ENCODE measurements around the gene SLC17A5.
"Not testable (repeated sequence)": the region's sequence is repeated elsewhere in the genome, so short reads cannot be mapped to it uniquely, and the experiment has no call there.

SLC17A5 gene

DNA sequence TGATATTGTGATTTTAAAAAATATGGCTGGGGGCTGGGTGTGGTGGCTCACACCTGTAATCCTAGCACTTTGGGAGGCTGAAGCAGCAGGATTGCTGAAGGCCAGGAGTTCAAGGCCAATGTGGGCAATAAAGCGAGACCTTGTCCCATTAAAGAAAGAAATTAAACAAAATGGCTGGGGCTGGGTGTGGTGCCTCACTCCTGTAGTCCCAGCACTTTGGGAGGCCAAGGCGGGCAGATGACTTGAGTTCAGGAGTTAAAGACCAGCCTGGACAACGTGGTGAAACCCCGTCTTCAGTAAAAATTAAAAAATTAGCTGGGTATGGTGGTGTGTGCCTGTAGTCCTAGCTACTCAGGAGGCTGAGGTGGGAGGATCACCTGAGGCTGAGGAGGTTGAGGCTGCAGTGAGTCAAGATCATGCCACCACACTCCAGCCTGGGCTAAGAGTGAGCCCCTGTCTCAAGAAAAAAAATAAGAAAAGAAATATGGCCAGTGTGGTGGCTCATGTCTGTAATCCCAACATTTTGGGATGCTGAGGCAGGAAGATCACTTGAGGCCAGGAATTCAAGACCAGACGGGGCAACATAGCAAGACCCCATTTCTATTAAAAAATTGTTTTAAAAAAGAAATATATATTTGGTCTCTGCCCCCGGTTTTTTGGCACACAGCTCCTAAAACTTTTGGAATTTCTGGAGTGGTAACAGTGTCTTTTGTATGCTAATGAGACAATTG lies 39.8 kb downstream of the SLC17A5 start:
- DNase-seq = no peak

DNA sequence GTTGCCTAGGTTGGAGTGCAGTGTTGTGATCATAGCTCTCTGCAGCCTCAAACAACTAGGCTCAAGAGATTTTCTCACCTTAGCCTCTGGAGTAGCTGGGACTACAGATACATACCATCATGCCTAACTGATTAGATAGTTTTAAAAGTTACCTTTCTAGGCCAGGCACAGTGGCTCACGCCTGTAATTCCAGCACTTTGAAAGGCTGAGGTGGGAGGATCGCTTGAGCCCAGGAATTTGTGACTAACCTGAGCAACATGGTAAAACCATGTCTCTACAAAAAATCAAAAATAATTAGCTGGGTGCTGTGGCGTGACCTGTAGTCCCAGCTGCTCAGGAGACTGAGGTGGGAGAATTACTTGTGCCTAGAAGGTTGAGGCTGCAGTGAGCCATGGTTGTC lies 41.2 kb downstream of the SLC17A5 start:
- no peak for DNase-seq

DNA sequence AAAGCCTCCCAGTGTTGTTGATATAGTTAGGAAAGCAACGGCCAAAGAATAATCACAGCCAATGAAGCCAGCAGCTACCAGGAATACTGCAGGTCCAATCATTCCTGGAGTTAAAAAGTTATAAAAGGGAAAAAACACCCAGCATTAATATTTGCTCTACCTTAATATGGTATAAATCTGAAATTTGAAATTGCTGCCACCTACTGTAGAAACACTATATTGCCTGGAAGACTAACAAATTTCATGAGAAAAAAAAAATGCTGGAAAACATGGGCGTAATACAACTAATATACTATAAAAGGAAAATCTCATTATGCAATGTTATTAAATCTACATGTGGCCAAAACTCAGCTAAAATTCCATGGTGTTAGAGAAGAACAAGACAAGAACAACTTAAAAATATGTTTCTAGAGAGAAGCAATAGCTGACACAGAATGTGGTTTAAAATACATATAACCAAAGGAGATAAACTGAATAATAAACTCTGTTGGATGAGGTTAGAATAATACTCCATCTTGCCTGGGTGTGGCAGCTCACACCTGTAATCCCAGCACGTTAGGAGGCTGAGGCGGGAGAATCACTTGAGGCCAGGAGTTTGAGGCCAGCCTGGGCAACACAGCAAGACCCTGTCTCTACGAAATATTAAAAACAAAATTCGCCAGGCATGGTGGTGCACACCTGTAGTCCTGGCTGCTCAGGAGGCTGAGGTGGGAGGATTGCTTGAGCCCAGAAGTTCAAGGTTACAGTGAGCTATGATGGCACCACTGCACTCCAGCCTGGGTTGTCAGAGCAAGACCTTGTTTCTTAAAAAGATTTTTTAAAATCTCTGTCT lies 43.1 kb downstream of the SLC17A5 start:
- DNase-seq = no peak

DNA sequence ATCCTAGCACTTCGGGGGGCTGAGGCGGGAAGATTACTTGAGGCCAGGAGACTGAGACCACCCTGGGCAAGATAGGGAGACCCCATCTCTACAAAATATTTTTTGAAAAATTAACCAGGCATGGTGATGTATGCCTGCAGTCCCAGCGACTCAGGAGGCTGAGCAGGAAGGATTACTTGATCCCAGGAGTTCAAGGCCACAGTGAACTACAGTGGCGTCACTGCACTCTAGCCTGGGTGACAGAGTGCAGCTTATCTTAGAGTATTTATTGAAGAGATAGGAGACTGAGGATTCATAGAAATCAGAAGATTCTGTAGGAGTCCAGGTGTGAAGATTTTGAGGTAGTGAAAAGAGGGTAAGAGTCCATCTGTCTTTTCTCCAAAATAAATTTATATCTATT lies 45.0 kb downstream of the SLC17A5 start:
- no peak for DNase-seq

DNA sequence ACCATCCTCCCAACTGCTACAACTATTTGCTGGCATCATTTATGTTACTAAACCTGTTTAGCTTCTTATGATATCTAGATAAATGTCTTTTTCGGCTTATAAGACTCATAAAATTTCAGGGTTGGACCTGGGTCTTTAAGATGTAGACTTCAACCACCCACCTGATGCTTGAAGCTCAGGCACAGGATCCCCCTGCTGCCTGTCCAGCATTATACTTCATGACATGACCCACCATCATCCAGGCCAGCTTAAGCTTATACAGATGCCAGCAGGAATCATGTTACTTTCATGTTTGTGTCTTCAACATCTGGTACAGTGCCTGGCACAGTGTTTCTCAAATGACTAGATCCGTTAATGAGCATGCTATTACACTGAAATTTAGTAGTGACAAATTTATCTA lies 47.4 kb downstream of the SLC17A5 start:
- no peak for DNase-seq

DNA sequence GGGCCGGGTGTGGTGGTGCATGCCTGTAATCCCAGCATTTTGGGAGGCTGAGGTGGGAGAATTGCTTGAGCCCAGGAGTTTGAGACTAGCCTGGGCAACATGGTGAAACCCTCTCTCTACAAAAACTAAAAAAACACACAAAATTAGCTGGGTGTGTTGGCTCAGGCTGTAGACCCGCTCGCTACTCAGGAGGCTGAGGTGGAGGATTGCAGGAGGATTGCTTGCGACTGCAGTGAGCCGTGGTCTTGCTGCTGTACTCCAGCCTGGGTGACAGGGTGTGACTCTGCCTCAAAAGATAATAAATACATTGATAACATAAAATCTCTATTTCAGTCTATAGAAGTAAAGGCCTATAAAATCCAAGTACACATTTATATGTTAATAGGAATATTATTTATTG lies 49.3 kb downstream of the SLC17A5 start:
- no peak for DNase-seq

DNA sequence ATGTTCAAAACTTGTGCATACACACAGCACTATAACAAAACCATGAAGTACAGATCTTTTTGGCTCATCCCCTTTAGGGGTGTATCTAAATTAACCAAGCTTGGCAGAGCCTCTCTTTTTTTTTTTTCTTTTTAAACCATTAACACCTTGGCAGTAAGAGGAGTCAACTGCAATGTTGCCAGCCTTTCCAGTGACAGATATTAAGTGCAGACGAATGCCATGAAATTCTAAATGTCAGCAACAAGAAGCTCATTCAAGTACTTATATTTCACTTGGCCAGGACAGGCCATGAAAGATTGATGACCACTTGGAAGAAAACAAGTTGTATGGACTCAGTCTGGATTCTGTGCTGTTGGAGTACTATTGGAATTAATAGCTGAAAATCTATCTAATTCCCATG lies 49.8 kb downstream of the SLC17A5 start:
- DNase-seq = no peak

DNA sequence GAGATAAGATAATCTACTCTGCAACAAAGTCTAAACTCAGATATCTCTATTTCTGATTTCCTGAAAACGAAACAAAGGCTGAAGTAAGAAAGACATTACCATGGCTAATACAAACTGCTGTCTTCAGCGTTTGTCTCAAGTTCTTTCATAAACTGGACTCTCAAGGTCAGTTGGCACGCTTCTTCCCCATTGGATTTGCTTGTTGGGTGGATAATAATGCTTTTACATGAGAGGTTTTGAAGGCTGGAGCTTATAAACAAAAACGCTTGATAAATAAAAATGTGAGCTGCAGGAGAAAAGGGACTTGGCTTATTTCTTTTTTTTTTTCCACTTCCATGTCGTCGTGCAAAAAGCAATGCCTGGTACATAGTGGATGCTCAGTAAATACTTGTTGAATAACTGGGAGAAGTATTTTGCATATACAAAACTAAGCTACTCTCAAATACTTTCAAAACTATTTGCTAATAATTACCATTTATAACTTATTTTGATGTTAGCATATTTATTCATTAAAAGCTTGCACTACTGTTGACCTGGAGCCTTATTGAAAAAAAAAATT lies 67.3 kb downstream of the SLC17A5 start:
- DNase-seq = no peak

DNA sequence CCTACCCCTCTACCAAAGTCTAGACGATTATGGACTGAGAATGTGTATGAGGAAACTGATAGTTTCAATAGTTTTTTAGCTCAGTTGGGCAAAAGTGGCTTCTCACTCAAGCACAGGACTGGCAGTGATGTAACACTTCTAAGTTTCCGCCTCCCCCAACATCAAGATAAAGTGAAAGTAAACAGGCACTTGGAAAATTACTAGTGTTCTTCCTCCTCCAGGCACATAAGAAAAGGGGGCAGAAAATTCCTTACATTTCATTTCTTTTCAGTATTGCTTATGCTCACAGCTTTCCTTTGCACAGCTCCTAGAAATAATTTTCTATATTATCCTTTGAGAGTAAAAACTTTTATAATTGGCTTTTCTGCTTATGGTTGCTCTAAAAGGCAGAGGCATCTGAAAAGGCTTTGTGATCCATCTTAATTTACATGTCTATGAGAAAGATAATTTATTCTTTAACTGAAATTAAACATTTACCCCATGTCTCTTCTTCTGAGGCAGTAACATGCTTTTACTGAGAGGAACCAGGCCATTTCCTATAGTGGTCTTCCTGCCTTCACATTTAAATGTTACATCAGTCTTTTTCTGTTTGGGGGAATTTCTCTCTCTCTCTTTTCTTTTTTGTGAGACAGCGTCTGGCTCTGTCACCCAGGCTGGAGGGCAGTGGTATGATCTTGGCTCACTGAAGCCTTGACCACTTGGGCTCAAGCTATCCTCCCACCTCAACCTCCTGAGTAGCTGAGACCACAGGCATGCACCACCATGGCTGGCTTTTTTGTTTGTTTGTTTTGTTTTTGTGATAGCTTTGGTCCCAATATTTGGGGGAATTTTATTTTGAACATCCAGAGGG lies 68.0 kb downstream of the SLC17A5 start:
- peak; percentile 65 for DNase-seq

DNA sequence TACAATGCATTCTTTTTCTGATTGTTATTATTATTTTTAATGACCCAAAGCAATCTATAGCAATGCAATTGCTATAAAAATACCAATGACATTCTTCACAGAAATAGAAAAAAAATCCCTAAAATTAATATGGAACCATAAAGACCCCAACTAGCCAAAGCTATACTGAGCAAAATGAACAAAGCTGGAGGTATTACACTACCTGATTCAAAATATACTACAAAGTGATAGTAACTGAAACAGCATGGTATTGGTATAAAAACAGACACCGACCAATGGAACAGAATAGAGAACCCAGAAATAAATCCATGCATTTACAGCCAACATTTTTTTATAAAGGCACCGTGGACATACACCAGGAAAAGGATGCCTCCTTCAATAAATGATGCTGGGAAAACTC lies 72.5 kb downstream of the SLC17A5 start:
- no peak for DNase-seq

DNA sequence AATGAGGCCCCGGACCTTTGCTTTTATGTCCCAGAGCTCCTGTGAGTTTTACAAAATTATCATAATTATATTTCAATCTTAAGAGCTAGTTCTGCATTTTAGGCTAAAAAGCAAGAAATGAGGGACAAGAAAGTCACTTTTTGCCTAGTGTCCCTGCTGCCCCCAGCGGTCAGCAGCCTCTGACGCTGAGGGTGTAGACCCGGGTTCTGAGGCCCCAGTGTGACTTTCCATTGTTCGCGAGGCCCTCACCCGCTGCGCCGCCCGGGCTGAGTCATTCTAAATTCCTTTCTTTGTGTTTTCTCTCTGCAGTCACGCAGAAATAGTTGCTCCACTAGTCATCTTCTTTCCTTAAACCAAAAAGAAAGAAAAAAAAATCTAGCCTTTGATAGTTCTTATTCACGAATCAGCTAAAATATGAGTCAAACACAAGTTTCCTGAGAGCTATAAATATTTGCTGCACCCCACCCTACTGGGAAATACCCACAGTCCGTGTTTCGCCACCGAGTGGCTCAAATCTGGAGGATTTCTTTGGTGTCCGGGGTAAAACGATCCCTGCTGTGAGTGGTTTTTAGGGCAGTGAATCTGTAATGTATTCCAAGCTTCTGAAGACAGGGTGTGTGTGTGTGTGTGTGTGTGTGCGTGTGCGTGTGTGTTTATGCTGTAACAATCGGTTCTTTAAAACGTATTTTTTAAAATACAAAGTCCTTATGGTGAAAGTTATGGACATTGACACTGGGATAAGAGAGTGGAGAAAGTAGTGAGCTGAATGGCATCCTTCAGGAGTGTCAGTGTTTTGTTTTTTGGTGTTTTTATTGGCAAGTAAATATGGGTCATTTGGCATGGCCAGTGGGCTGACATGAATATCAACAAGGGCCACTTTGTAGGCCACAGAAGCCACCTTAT lies 73.3 kb downstream of the SLC17A5 start:
- DNase-seq = peak; percentile 37

DNA sequence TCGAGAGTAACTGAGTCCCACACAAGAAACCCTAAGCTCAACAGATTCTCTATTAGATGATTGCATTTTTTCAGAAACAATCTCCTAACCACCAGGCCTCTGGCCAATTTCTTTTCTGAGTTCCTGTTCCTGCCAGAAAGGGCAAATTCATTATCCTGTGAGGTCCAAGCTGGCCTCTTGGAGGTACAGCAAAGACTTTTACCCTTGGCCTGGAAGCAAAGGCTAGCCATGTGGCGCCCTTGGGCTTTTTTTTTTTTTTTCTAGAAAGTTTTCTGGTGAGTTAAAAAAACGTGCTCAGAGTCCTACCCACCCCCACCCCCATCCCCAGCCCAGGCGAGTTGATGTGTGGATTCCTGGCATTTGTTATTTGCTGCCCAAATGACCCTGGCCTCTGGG lies 73.9 kb downstream of the SLC17A5 start:
- no peak for DNase-seq

DNA sequence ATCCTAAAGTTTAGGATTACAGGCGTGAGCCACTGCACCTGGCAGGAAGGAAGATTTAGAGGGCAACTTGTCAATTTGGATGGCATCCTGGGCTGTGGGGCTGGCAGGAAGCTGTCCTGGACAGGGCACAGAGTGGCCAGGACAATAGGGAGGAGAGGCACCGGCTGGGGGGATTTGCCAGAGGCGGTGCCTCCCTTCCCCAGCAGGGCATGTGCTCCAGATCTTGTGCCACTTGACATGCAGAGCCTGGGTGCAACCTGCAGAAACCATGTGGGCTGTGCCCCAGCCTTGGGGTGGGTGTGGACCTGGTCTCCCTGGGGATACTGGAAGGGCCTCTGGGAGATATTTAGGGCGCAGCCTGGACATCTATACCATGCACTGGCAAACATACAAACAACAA lies 74.4 kb downstream of the SLC17A5 start:
- DNase-seq = no peak

DNA sequence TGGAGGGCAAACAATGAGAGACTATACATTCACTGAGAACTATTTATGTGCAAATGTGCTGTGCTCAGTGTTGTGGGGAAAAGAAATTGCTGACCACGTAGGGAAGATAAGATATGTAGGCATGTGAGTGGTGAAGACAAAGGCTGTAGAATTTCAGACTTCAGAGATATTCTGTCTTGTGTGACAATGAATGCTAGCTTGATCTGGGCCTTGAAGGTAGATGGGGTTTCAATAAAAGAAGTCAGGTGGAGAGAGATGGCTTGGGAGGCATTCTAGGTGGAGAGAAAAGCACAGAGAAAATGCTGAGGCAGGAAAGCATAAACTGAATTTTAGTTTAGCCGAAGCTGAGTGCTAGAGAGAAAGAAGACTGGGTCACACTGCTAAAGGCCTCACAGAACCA lies 76.1 kb downstream of the SLC17A5 start:
- DNase-seq = no peak

DNA sequence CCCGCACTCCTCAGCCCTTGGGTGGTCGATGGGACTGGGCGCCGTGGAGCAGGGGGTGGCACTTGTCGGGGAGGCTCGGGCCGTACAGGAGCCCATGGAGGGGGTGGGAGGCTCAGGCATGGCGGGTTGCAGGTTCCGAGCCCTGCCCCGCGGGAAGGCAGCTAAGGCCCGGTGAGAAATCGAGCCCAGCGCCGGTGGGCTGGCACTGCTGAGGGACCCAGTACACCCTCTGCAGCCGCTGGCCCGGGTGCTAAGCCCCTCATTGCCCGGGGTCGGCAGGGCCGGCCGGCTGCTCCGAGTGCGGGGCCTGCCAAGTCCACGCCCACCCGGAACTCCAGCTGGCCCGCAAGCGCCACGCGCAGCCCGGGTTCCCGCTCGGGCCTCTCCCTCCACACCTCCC lies 81.3 kb downstream of the SLC17A5 start:
- not testable (repeated sequence) for DNase-seq

DNA sequence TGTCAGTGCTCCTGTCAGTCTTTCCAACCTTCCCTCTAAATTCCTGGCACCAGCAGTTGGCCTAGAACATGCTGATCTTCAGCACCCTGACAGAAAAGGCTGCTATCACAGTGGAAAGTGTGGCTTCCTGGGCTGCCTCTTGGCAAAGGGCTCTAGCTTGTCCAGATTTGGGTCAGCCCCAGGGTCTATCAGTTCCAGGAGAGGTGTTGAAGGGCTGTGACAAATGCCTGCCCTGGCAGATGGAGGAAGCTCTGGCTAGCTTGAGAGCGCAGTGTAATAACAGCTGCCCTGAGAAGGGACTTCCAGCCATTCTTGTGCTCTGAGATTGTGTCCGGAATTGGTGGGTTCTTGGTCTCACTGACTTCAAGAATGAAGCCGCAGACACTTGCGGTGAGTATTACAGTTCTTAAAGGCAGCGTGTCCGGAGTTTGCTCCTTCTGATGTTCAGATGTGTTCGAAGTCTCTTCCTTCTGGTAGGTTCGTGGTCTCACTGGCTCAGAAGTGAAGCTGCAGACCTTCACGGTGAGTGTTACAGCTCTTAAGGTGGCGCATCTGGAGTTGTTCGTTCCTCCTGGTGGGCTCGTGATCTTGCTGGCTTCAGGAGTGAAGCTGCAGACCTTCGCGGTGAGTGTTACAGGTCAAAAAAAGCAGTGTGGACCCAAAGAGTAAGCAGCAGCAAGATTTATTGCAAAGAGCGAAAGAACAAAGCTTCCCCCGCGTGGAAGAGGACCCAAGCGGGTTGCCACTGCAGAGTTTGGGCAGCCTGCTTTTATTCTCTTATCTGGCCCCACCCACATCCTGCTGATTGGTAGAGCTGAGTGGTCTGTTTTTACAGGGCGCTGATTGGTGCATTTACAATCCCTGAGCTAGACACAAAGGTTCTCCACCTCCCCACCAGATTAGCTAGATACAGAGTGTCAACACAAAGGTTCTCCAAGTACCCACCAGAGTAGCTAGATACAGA lies 82.3 kb downstream of the SLC17A5 start:
- DNase-seq = not testable (repeated sequence)

DNA sequence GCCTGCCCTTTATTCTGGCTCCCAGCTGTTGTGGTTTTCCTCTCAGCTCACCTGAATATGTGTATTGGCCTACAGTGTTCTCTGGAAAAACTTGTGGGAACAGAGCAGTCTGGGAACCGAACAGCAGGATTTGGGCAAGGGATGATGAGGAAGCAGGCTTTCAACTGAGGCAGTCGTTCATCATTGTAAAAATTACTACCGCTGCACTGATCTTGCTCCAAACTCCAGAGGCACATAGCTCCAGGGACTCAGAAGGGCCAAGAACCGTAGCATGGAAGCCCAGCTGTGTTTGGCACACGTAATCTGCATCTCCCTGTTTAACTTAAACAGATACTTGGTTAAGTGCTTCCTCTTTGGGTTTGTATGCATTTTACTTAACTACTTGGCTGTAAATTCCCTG lies 84.7 kb downstream of the SLC17A5 start:
- DNase-seq = no peak

DNA sequence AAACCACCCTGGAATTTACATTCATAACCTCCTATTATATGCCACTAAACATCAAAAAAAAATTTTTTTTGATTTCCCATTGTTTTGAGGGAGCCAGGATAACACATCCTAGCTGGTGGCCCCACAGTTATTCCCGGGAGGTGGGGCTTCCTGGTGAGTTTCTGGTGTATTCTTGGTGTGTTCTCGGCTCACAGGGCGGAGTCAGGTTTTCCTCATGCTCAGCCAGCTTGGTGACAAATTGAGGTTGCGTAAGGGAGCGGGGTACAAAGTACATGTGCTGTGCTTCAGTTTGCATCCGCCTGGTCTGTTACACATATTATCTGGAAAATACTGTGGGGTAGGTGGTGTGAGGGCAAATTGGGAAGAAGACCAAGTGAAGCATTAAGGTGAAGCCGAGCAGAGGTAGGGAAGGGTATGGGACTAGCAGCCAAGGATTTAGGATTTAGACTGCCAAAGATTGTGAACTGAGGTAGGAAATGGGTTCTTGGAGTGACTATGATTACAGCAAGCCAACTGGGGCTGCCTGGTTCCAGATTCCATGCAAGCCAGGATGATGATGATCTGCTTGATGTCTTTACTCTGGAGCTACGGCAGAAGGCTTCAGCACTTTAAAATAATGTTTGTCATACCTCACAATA lies 86.7 kb downstream of the SLC17A5 start:
- DNase-seq = no peak

DNA sequence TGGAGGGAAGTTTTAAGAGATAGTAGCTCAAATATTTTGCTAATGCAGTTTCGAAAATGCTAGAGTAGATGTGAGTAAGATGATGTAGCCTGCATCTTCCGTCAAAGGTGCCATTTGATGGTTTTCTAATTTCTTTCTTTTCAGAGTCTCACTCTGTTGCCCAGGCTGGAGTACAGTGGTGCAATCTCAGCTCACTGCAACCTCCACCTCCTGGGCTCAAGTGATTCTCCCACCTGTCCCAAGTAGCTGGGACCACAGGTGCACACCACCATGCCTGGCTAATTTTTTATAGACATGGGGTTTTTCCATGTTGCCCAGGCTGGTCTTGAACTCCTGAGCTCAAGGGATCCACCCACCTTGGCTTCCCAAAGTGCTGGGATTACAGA lies 87.3 kb downstream of the SLC17A5 start:
- DNase-seq = not testable (repeated sequence)

DNA sequence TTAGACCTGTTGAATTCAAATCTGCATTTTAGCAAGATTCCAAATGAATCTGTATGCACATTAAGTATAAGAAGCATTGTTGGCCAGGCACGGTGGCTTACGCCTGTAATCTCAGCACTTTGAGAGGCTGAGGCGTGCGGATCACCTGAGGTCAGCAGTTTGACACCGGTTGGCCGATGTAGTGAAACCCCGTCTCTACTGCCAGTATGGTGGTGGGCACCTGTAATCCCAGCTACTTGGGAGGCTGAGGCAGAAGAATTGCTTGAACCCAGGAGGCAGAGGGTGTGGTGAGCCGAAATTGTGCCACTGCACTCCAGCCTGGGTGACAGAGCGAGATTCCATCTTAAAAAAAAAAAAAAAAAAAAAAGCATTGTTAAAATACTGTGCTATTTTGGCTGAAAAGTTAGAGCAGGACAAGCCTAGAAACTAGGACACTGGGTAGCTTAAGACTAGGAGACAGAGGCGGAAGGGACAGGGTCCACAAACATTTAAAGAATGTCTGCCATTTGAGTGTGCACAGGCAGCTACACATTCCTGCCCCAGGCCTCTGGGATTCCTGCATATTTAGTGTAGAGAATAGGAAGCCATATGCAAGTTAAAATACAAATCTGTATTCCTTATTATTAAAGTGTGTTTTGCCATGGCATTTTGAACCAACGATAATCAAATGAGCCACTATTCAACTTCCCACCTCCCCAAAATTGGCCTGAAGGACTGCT lies 87.9 kb downstream of the SLC17A5 start:
- no peak for DNase-seq

Measured in SIG-M5 (cell line).